Smooth muscle cell (in vitro differentiated cells): ENCODE results near the gene POLR3H. TPM values are rescaled to one million over a fixed set of nuclear protein-coding genes. Genes with fewer than 3 reads are reported as not detected.

Experiments
- DNase-seq: peaks from one replicate; lab custom pipeline; 2025; ENCODE audit not compliant: unreplicated experiment; lab: John Stamatoyannopoulos, UW
- H2AFZ ChIP-seq: fragments of 200-600 bp; sonication (generic); 2 replicates; pipeline ENCODE4 v1.6.0; 2016; ENCODE audit warnings: antibody characterized with exemption, low read depth, mild to moderate bottlenecking
- H3F3A ChIP-seq: fragments of 200-600 bp; sonication (generic); 2 replicates; pipeline ENCODE4 v1.6.0; 2017; ENCODE audit warnings: antibody characterized with exemption, low read depth
- H3K27ac ChIP-seq: fragments of 200-600 bp; sonication (generic); 2 replicates; pipeline ENCODE4 v1.5.1; 2016; ENCODE audit warnings: low read depth, mild to moderate bottlenecking
- H3K27me3 ChIP-seq: fragments of 200-600 bp; sonication (generic); 2 replicates; pipeline ENCODE4 v1.6.1; 2016; ENCODE audit warnings: low read depth, mild to moderate bottlenecking
- H3K36me3 ChIP-seq: fragments of 200-600 bp; sonication (generic); 2 replicates; pipeline ENCODE4 v1.5.1; 2016; ENCODE audit warnings: low read depth
- H3K4me1 ChIP-seq: fragments of 200-600 bp; sonication (generic); 2 replicates; pipeline ENCODE4 v1.5.1; 2016; ENCODE audit warnings: low read depth
- H3K4me2 ChIP-seq: fragments of 200-600 bp; sonication (generic); 2 replicates; pipeline ENCODE4 v1.6.0; 2016; ENCODE audit warnings: mild to moderate bottlenecking
- H3K4me3 ChIP-seq: fragments of 200-600 bp; sonication (generic); 2 replicates; pipeline ENCODE4 v1.5.1; 2016; ENCODE audit warnings: mild to moderate bottlenecking
- H3K79me2 ChIP-seq: fragments of 200-600 bp; sonication (generic); 2 replicates; pipeline ENCODE4 v1.6.0; 2016; ENCODE audit warnings: low read depth, mild to moderate bottlenecking
- H3K9ac ChIP-seq: fragments of 200-600 bp; sonication (generic); 2 replicates; pipeline ENCODE4 v1.6.0; 2016; ENCODE audit warnings: low read depth
- H3K9me3 ChIP-seq: fragments of 200-600 bp; sonication (generic); replicated peaks from 2 replicates; pipeline ENCODE4 v1.5.1; 2016; ENCODE audit warnings: low read depth
- H4K20me1 ChIP-seq: fragments of 200-600 bp; sonication (generic); 2 replicates; pipeline ENCODE4 v1.6.0; 2016; ENCODE audit warnings: low read depth
- WGBS: methylation state at CpG from one replicate; pipeline ENCODE4 v1.1.7; 2016; ENCODE audit warnings: low lambda C conversion rate; 5-methylcytosine and 5-hydroxymethylcytosine counted together
- polyA plus RNA-seq: library from polyadenylated mRNA; unstranded; fragments of >200 nt; fragmentation: Nextera tagmentation; extraction: Ambion mirVana; gene quantifications from 2 replicates; pipeline ENCODE4 v1.2.1, GENCODE V29; 2016
- total RNA-seq: library from RNA; depleted of rRNA; stranded (reverse); fragments of >200 nt; gene quantifications from 2 replicates; pipeline ENCODE4 v1.2.3, GENCODE V29; 2014
- TF ChIP-seq, protein P1 (sequence below): fragments of 200-600 bp; sonication (generic); IDR thresholded peaks from 2 replicates; pipeline ENCODE4 v1.5.1; 2017; ENCODE audit warnings: borderline replicate concordance, mild to moderate bottlenecking, antibody characterized with exemption; ENCODE audit not compliant: insufficient read depth, poor library complexity, severe bottlenecking

The POLR3H gene
- total and polyA plus RNA-seq, 2 experiments from 2014 or later = 12.1 to 20.3 TPM

DNA sequence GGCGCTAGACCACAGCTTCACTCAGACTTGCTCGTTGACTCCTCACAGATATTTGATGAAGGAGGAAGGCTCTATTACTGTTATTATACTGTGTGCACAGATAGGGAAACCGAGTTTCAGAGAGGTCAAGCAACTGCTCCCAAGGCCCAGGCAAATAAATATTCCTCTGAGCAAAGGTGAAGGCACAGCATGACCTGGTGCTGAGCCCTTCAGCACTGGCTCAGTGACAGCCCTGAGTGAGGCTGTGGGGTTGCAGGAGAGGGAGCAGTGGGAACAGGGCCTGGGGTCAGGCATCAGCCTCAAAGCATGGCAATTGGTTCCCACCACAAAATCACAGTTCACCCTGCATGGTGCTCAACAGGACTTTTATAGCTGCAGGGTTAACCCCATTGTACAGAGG lies 7.1 kb downstream of the POLR3H start:
- Histone ChIP-seq H3K79me2 (peaks cover 10% of the 10 kb centered on the region), H3K4me2 (no peak overlapping the region), H3K9me3 (no peaks in the 10 kb centered on the region), H3K9ac (no peak overlapping the region), H3K27me3 (no peaks in the 10 kb centered on the region), H3K36me3 (no peaks in the 10 kb centered on the region), H2AFZ (no peak overlapping the region), H3K4me1 (no peaks in the 10 kb centered on the region), H3K4me3 (no peak overlapping the region), H3K27ac (no peak overlapping the region), H3F3A (no peaks in the 10 kb centered on the region), H4K20me1 (peaks cover 43% of the 10 kb centered on the region)
- WGBS = 98% methylated on average over 3 of the region's 3 CpGs
- TF ChIP-seq, protein P1, sequence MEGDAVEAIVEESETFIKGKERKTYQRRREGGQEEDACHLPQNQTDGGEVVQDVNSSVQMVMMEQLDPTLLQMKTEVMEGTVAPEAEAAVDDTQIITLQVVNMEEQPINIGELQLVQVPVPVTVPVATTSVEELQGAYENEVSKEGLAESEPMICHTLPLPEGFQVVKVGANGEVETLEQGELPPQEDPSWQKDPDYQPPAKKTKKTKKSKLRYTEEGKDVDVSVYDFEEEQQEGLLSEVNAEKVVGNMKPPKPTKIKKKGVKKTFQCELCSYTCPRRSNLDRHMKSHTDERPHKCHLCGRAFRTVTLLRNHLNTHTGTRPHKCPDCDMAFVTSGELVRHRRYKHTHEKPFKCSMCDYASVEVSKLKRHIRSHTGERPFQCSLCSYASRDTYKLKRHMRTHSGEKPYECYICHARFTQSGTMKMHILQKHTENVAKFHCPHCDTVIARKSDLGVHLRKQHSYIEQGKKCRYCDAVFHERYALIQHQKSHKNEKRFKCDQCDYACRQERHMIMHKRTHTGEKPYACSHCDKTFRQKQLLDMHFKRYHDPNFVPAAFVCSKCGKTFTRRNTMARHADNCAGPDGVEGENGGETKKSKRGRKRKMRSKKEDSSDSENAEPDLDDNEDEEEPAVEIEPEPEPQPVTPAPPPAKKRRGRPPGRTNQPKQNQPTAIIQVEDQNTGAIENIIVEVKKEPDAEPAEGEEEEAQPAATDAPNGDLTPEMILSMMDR = no peak
- DNase-seq = no peak

DNA sequence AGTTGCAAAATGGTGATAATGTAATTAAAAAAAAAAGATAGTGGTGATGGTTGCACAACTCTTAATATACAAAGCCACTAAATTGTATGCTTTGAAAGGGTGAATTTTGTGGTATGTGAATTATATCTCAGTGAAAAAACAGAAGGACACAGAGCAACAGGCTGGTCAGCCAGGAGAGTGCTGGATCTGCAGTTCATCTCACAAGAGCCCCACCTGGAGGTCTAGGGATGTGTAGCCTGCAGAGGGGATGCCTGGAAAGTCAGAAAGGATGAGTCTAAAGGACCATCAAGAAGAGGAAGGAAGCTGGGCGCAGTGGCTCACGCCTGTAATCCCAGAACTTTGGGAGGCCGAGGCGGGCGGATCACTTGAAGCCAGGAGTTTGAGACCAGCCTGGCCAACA lies 9.0 kb downstream of the POLR3H start:
- DNase-seq = no peak
- no peaks in the 10 kb centered on the region for H3K36me3 ChIP-seq
- H3K4me3 ChIP-seq = no peak overlapping the region
- peaks cover 33% of the 10 kb centered on the region for H4K20me1 ChIP-seq
- 98% methylated on average over 5 of the region's 5 CpGs for WGBS
- no peaks in the 10 kb centered on the region for H3K79me2 ChIP-seq
- H3F3A ChIP-seq = no peaks in the 10 kb centered on the region
- no peak overlapping the region for H2AFZ ChIP-seq
- H3K27me3 ChIP-seq = no peaks in the 10 kb centered on the region
- H3K4me2 ChIP-seq = no peak overlapping the region
- TF ChIP-seq, protein P1 = peak; percentile 4
- no peak overlapping the region for H3K27ac ChIP-seq
- no peak overlapping the region for H3K9ac ChIP-seq
- no peaks in the 10 kb centered on the region for H3K9me3 ChIP-seq
- H3K4me1 ChIP-seq = no peaks in the 10 kb centered on the region

DNA sequence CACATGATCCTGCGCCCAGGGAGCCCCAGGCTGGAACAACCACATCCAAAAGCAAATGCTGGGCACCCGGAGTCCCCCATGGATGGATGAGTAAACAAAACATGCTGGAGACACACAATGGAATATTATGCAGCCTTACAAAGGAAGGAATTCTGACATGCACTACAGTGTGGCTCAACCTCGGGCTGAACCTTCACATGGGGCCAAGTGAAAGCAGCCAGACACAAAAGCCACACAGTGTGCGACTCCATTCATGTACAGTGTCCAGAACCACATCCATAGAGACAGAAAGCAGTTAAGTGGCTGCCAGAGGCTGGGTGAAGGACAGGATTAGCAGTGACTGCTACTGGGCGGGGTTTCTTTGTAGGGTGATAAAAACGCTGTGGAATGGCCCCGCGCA lies 10.1 kb downstream of the POLR3H start:
- Histone ChIP-seq H3K27me3 (no peaks in the 10 kb centered on the region), H3K4me2 (no peak overlapping the region), H3K27ac (no peak overlapping the region), H2AFZ (no peak overlapping the region), H3K9ac (no peak overlapping the region), H3K79me2 (no peaks in the 10 kb centered on the region), H4K20me1 (peaks cover 33% of the 10 kb centered on the region), H3F3A (no peaks in the 10 kb centered on the region), H3K4me1 (no peaks in the 10 kb centered on the region), H3K4me3 (no peak overlapping the region), H3K9me3 (no peaks in the 10 kb centered on the region), H3K36me3 (no peaks in the 10 kb centered on the region)
- TF ChIP-seq, protein P1 = no peak
- 89% methylated on average over 8 of the region's 8 CpGs for WGBS
- DNase-seq = no peak

DNA sequence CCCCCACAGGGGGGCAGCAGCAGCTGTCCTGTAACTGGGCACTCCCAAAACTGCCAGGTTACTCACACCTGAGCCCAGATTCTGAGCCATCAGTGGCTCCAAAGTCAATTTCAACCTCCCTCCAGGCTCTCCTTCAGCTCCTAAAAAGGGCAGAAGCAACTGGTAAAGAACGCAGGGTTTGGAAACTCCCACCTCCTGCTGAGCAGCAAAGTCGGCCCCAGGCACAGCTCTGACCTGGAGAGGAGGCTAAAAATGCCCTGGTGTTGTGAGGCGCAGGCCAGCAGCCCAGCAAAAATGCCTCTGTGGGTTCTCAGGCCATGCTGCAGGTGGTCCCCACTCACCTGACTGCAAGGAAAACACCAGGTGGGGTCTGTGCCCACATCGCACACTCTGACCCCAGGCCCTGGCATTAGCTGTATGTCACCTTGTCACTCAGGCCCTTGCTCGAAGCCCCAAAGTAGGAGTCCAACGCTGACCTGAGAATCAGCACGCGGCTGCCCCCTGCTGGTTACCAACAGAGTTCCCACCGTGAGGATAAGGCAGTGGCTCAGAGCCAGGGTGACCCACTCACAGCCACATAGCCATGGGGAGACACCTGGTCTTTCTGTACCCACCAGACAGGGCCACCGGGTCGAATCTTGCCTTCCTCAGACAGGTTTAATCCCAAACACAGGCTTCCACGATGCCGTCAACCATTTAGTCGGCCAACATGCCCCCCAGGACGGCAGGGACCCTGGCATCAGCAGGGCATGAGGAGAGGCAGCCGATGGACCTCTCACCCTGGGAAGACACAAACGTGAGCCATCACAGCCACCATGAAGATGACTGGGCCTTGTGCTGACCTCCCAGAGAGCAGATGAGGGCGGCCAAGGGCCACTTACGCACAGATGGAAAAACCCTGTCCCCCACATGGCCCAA lies 11.1 kb downstream of the POLR3H start:
- Histone ChIP-seq H3K79me2 (no peaks in the 10 kb centered on the region), H3F3A (no peaks in the 10 kb centered on the region), H4K20me1 (peaks cover 33% of the 10 kb centered on the region), H3K9me3 (no peaks in the 10 kb centered on the region), H3K4me2 (no peak overlapping the region), H3K27ac (no peak overlapping the region), H3K9ac (no peak overlapping the region), H3K4me3 (no peak overlapping the region), H3K36me3 (no peaks in the 10 kb centered on the region), H2AFZ (no peak overlapping the region), H3K4me1 (no peaks in the 10 kb centered on the region), H3K27me3 (no peaks in the 10 kb centered on the region)
- peak; percentile 15 for DNase-seq
- TF ChIP-seq, protein P1 = peak; percentile 74
- WGBS = 64% methylated on average over 19 of the region's 19 CpGs
